Heart left ventricle (tissue), 13 donors: Measurements from ENCODE around the gene HS3ST1.

Experiments
- CTCF ChIP-seq, 12 donors: fragments of 200-600 bp; sonication (generic) in 4 of 12; IDR thresholded peaks; one replicate each; pipeline versions ENCODE4 v1.5.0 to v1.8.0; 2018 to 2022; ENCODE audit warnings: antibody characterized with exemption in 12 of 12, mild to moderate bottlenecking in 5 of 12
- POLR2A ChIP-seq, 2 donors: fragments of 450-650 bp; IDR thresholded peaks; one replicate each; pipeline ENCODE4 v1.6.1; 2017; ENCODE audit warnings: antibody characterized with exemption in 2 of 2, mild to moderate bottlenecking in 2 of 2, moderate library complexity in 2 of 2
- donor health status: ischemic (EF 13 %, LVEDD 7.1; RV severe dilation, severe dysfunction).
- donor health status: DM: no; HTN: yes; CAD: no.
- donor health status: DM: no; HTN: no; CAD: no.
- donor health status: ischemic (EF 25% LVEDD 6.9; RV normal size, moderate dysfunction).
- donor health status: ischemic (EF 25% LVEDD 5.7; RV mildly dilated, moderate dysfunction).
- donor health status: ischemic (EF 35%, LVEDD 5.7; RV mildly dilated, moderate dysfunction).
- donor health status: nonischemic (EF 11% LVEDD 7.7; RV severe dilation, severe dysfunction).
- donor health status: DM: yes; HTN: yes; CAD: no.
- donor health status: PGD.
- donor health status: ischemic (EF 29% LVEDD 5.4; RV normal size, mild dysfunction).
- donor health status: nonischemic (EF 23%, LVEDD 6.1; RV moderate dilation, normal function).

GRCh38 chr4:11368701-11369115 is 60.0 kb downstream of the HS3ST1 start:
- TF ChIP-seq CTCF (IDR thresholded peaks at IDR 0.05) (no peak), POLR2A (IDR thresholded peaks at IDR 0.05) (no peak)
